ENCODE results near the gene NIPAL3. TPM values are rescaled to one million over a fixed set of nuclear protein-coding genes. Genes with fewer than 3 reads are reported as not detected.

NIPAL3 gene
- total RNA-seq, 2 experiments from 2014 or later: 11.7 to 25.3 TPM

DNA sequence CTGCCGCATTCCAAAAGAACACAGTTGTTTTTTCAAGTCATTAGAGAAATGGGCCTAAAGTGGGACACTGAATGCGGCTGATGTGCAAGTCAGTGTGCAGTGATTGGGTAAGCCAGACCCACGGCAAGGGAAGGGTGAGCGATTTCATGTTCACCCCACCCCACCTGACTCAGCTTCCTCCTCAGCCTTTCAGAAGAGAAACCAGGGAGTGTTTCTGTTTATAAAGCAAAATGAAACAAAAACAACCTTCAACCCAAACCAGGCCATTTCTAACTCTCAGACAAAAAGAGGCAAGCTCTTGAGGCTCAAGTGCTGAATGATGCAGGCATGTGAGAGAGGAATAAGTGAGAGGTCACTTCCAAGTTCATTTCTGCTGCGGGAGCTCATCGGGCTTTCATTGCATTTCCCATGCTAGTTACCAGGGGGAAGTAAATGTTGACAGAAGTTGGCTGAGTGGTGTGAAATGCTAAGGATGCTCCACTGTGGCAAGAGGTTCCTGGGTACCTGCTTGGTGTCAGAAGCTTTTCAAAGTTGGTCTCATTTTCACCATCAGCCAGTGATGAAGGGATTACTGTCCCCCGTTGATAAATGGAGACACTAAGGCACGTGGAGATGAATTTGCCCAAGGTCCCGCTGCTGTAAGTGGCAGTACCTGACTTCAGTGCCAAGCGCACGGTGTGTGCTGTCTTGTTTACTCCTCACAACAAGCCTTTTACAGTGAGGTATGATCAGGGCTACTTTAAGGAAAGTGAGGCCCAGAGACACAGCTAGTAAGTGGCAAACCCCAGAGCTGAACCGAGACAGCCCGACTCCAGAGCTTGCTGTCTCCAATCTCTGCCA is 31.1 kb upstream of the NIPAL3 start:
- intact Hi-C loops (cut with micrococcal nuclease; ENCODE audit: unreplicated experiment): no loop called here
- Histone ChIP-seq H3K36me3 (ENCODE audit: insufficient read depth, low read length) (no peaks in the 10 kb centered on the region), H3K9me2 (ENCODE audit: insufficient read depth, low read length) (no peaks in the 10 kb centered on the region), H3K27ac (ENCODE audit: low read depth, low read length, poor library complexity, severe bottlenecking) (no peak overlapping the region), H3K79me2 (ENCODE audit: insufficient read depth, low read depth, low read length) (no peaks in the 10 kb centered on the region), H3K9me3 (ENCODE audit: low read length) (no peaks in the 10 kb centered on the region), H3K4me2 (ENCODE audit: low read length) (no peak overlapping the region), H2AFZ (ENCODE audit: low read length) (no peak overlapping the region), H3K4me3 (ENCODE audit: low read depth, low read length, poor library complexity, severe bottlenecking) (no peak overlapping the region), H3K4me1 (ENCODE audit: insufficient read depth, low read length, poor library complexity, severe bottlenecking) (peaks cover 18% of the 10 kb centered on the region), H4K20me1 (ENCODE audit: insufficient read depth, low read length) (no peaks in the 10 kb centered on the region)
- no TSS peak for BruUV-seq (replicated peaks)
- ChIA-PET POLR2A (no interaction called here), CTCF (ENCODE audit: unreplicated experiment) (interaction anchor here (1.0 to 1.3 kb wide), 2 partner anchors 185 to 187 kb away, joined by 3 to 5 read pairs; no protein-coding TSS in a partner anchor)
- no peak for DNase-seq (ENCODE audit: low spot score)
- no peak for TF ChIP-seq EZH2phosphoT487 (IDR thresholded peaks at IDR 0.05; ENCODE audit: borderline replicate concordance, low read depth, low read length)

DNA sequence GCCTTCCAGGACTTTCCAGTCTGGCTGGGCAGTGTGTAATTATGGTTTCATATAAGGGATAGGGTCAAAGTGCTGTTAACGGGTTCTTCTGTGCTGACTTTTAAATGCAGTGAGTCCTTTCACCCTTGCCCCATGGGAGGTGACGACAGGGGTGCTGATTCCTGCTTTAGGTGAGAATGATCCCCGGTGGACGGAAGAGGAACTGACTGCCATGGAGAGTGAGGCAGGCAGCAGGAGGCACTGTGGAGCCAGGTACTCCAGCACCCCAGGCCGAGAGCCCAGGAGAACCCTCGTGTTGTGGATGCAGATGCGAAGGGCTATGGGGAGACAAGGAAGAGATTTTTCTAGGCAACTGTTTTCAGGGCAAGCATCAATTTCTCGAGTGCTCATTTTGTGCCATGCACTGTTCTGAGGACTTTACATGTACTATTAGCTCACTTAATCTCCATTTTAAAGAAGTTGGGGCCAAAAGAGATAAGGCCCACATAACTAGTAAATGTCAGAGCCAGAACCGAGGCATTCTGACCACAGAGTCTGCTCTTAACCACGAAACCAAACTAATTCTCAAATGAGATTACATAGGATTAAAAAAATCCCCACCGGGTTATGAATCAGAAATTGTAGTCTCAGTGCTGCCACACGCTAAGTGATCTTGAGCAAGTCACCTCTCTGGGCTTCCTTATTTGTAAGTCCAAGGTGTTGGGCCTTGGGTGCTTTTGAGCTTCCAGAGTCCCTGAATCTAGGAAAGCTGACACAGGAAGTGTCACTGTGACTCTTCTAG is 30.3 kb upstream of the NIPAL3 start:
- intact Hi-C loops (cut with micrococcal nuclease; ENCODE audit: unreplicated experiment): no loop called here
- no peak overlapping the region for H3K27ac ChIP-seq (ENCODE audit: low read depth, low read length, poor library complexity, severe bottlenecking)

DNA sequence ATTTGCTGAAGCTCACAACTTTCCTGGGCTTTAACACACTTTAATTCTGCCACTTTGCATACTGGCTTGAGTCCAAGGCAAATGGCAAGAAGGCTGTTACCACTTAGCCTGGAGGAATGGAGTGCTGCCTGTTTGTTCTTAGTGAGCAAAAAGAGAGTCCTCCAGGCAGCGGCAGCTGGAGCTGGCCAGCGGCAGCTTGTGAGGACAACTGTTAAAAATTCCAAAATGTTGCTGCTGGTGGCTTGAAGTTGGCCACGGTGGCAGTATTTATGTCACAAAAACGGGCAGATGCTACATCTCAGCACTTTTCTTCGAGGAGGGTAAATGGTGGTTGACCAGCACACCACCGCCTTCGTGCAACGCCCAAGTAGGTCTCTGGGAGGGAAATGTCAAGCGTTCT is 29.4 kb upstream of the NIPAL3 start:
- intact Hi-C loops (cut with micrococcal nuclease; ENCODE audit: unreplicated experiment): no loop called here
- ChIA-PET POLR2A (no interaction called here), CTCF (ENCODE audit: unreplicated experiment) (interaction anchor here (0.7 to 1.2 kb wide), 2 partner anchors 25 to 187 kb away, joined by 4 read pairs; no protein-coding TSS in a partner anchor)
- TF ChIP-seq, protein P1, sequence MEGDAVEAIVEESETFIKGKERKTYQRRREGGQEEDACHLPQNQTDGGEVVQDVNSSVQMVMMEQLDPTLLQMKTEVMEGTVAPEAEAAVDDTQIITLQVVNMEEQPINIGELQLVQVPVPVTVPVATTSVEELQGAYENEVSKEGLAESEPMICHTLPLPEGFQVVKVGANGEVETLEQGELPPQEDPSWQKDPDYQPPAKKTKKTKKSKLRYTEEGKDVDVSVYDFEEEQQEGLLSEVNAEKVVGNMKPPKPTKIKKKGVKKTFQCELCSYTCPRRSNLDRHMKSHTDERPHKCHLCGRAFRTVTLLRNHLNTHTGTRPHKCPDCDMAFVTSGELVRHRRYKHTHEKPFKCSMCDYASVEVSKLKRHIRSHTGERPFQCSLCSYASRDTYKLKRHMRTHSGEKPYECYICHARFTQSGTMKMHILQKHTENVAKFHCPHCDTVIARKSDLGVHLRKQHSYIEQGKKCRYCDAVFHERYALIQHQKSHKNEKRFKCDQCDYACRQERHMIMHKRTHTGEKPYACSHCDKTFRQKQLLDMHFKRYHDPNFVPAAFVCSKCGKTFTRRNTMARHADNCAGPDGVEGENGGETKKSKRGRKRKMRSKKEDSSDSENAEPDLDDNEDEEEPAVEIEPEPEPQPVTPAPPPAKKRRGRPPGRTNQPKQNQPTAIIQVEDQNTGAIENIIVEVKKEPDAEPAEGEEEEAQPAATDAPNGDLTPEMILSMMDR (conservative IDR thresholded peaks at IDR 0.05; ENCODE audit: low read length): no peak
- TF ChIP-seq EZH2phosphoT487 (IDR thresholded peaks at IDR 0.05; ENCODE audit: borderline replicate concordance, low read depth, low read length): no peak
- Histone ChIP-seq H4K20me1 (ENCODE audit: insufficient read depth, low read length) (no peaks in the 10 kb centered on the region), H3K9me2 (ENCODE audit: insufficient read depth, low read length) (no peaks in the 10 kb centered on the region), H2AFZ (ENCODE audit: low read length) (no peak overlapping the region), H3K79me2 (ENCODE audit: insufficient read depth, low read depth, low read length) (no peaks in the 10 kb centered on the region), H3K36me3 (ENCODE audit: insufficient read depth, low read length) (no peaks in the 10 kb centered on the region), H3K4me1 (ENCODE audit: insufficient read depth, low read length, poor library complexity, severe bottlenecking) (peaks cover 24% of the 10 kb centered on the region), H3K27ac (ENCODE audit: low read depth, low read length, poor library complexity, severe bottlenecking) (no peak overlapping the region), H3K9me3 (ENCODE audit: low read length) (no peaks in the 10 kb centered on the region), H3K4me2 (ENCODE audit: low read length) (no peak overlapping the region), H3K4me3 (ENCODE audit: low read depth, low read length, poor library complexity, severe bottlenecking) (no peak overlapping the region)
- BruUV-seq (replicated peaks): no TSS peak
- DNase-seq (ENCODE audit: low spot score): no peak

More for the DNA sequence above, 30.3 kb upstream of the NIPAL3 start:
- BruUV-seq (replicated peaks): no TSS peak
- Histone ChIP-seq H3K4me3 (ENCODE audit: low read depth, low read length, poor library complexity, severe bottlenecking) (no peak overlapping the region), H4K20me1 (ENCODE audit: insufficient read depth, low read length) (no peaks in the 10 kb centered on the region), H2AFZ (ENCODE audit: low read length) (no peak overlapping the region), H3K4me1 (ENCODE audit: insufficient read depth, low read length, poor library complexity, severe bottlenecking) (peaks cover 18% of the 10 kb centered on the region), H3K79me2 (ENCODE audit: insufficient read depth, low read depth, low read length) (no peaks in the 10 kb centered on the region), H3K9me2 (ENCODE audit: insufficient read depth, low read length) (no peaks in the 10 kb centered on the region), H3K4me2 (ENCODE audit: low read length) (no peak overlapping the region), H3K36me3 (ENCODE audit: insufficient read depth, low read length) (no peaks in the 10 kb centered on the region), H3K9me3 (ENCODE audit: low read length) (no peaks in the 10 kb centered on the region)
- ChIA-PET CTCF (ENCODE audit: unreplicated experiment) (interaction anchor here (0.7 to 1.3 kb wide), 3 partner anchors 24 to 186 kb away, joined by 4 to 5 read pairs (median 4); no protein-coding TSS in a partner anchor), POLR2A (interaction anchor here (0.7 kb wide), 1 partner anchor 348 kb away, joined by 3 read pairs; no protein-coding TSS in a partner anchor)
- DNase-seq (ENCODE audit: low spot score): peak; percentile 21
- TF ChIP-seq, protein P1 (conservative IDR thresholded peaks at IDR 0.05; ENCODE audit: low read length): peak; percentile 79
- no peak for TF ChIP-seq EZH2phosphoT487 (IDR thresholded peaks at IDR 0.05; ENCODE audit: borderline replicate concordance, low read depth, low read length)
